Natural killer cell (primary cell): ENCODE data around the gene RPUSD4. TPM values are rescaled to one million over a fixed set of nuclear protein-coding genes. Genes with fewer than 3 reads are reported as not detected.

Experiments
- ATAC-seq, 3 donors: fragments of 150-1000 bp in 2 of 3; fragments of 200-7000 bp in 1 of 3; cut with Tn5 transposase; 1 replicate in 1 of 3; 2 replicates in 2 of 3; pipeline ENCODE4 v1.10.0; 2021; ENCODE audit warnings: mild to moderate bottlenecking in 2 of 3, moderate library complexity in 2 of 3
- DNase-seq, 2 donors: peaks; one replicate each; pipeline versions ENCODE4 v3.0.0 to v3.0.0-alpha.2; 2013 to 2021; ENCODE audit warnings: mixed read lengths in 1 of 2
- H3K27ac ChIP-seq: one replicate; pipeline ENCODE4 v1.5.1; 2013; ENCODE audit warnings: mild to moderate bottlenecking, low read length
- H3K27me3 ChIP-seq: one replicate; pipeline ENCODE4 v1.6.1; 2013; ENCODE audit warnings: low read length; ENCODE audit not compliant: control insufficient read depth, insufficient read depth
- H3K36me3 ChIP-seq: one replicate; pipeline ENCODE4 v1.6.1; 2013; ENCODE audit warnings: low read length; ENCODE audit not compliant: control insufficient read depth, insufficient read depth
- H3K4me1 ChIP-seq: one replicate; pipeline ENCODE4 v1.6.1; 2013; ENCODE audit warnings: low read length; ENCODE audit not compliant: control insufficient read depth, insufficient read depth
- H3K4me3 ChIP-seq: one replicate; pipeline ENCODE4 v1.5.1; 2013; ENCODE audit warnings: low read length
- H3K9me3 ChIP-seq: one replicate; pipeline ENCODE4 v1.6.1; 2013; ENCODE audit warnings: low read length; ENCODE audit not compliant: control insufficient read depth, insufficient read depth
- H3K27ac Mint-ChIP-seq, 2 donors: one replicate each; pipeline ENCODE4 v1.8.0; 2022; ENCODE audit warnings: mild to moderate bottlenecking in 2 of 2, mixed read lengths in 2 of 2, moderate library complexity in 1 of 2
- H3K27me3 Mint-ChIP-seq, 2 donors: one replicate each; pipeline ENCODE4 v1.8.0; 2022; ENCODE audit warnings: low read depth in 2 of 2, mixed read lengths in 2 of 2
- H3K36me3 Mint-ChIP-seq: one replicate; pipeline ENCODE4 v1.8.0; 2022; ENCODE audit warnings: mixed read lengths
- H3K4me1 Mint-ChIP-seq, 2 donors: one replicate each; pipeline ENCODE4 v1.8.0; 2022; ENCODE audit warnings: mixed read lengths in 2 of 2
- H3K4me3 Mint-ChIP-seq: one replicate; pipeline ENCODE4 v1.8.0; 2022; ENCODE audit warnings: mild to moderate bottlenecking, moderate library complexity, mixed read lengths
- H3K9me3 Mint-ChIP-seq, 2 donors: one replicate each; pipeline ENCODE4 v1.8.0; 2022; ENCODE audit warnings: mixed read lengths in 2 of 2
- CTCF ChIP-seq: fragments of 200-600 bp; IDR thresholded peaks from one replicate; pipeline ENCODE4 v1.8.0; 2022; ENCODE audit warnings: antibody characterized with exemption
- WGBS: methylation state at CpG from one replicate; pipeline ENCODE4 v1.1.7; 2013; ENCODE audit warnings: missing lambda C conversion rate; ENCODE audit not compliant: insufficient coverage; 5-methylcytosine and 5-hydroxymethylcytosine counted together
- intact Hi-C: fragments of 100-400 bp; cut with micrococcal nuclease; formaldehyde crosslinking; loops from one replicate; pipeline ENCODE4 v1.14.2; 2022
- total RNA-seq, 4 donors: library from RNA; stranded (reverse); fragments of 120-200 nt in 1 of 4; gene quantifications; one replicate each; pipeline versions ENCODE4 v1.2.3 to v1.2.4, GENCODE V29; 2013 to 2022

Gene RPUSD4
- total RNA-seq, 3 donors from 2014 or later (not counting 1 experiment from before 2014, with no cell fraction given): 27.1 to 41.7 (median 38.9) TPM

DNA sequence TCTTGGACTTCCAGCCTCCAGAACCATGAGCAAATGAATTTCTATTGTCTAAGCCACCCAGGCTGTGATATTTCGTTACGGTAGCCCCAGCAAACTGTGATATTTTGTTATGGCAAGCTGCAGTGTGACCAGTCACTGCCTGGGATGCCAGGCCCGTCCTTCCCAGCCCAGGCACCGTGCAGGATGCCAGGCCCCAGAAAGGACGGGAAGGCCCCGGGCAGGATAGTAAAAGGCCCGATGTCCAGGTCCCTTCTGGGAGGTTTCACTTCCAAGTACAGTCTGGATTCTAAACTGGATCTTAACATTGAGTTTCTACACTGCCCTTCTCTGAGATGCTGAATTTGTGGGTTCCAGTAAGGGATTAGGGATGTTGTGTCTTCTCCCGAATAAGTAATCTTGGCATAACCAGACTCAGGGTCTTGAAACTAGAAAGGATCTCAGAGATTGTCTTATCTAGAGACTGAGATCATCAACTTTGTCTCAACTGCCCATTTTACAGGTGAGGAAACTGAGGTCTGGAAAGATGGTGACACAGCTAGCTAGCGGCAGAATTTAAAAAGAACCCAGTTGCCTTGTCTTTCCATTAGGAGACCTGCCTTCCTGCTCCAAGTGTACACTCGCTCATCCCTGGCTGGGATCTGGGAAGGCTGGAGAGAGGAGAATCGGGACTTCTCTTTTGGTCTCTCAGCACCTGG, 19.9 kb downstream of the RPUSD4 start:
- peaks cover 20% of the 10 kb centered on the region for H3K36me3 ChIP-seq
- intact Hi-C loops: no loop called here
- H3K27me3 Mint-ChIP-seq: no peaks in the 10 kb centered on the region
- 94% methylated on average over 11 of the region's 11 CpGs for WGBS
- H3K27ac ChIP-seq: no peak overlapping the region
- no peak for DNase-seq
- H3K4me3 Mint-ChIP-seq: no peak overlapping the region
- H3K27me3 ChIP-seq: no peaks in the 10 kb centered on the region
- ATAC-seq: no peak
- no peak overlapping the region for H3K27ac Mint-ChIP-seq
- no peaks in the 10 kb centered on the region for H3K9me3 Mint-ChIP-seq
- no peak for TF ChIP-seq CTCF
- H3K9me3 ChIP-seq: no peaks in the 10 kb centered on the region
- H3K36me3 Mint-ChIP-seq: peaks cover 16% of the 10 kb centered on the region
- H3K4me1 Mint-ChIP-seq: peaks cover 0 to 5% of the 10 kb centered on the region in 2 donors
- H3K4me1 ChIP-seq: no peaks in the 10 kb centered on the region
- H3K4me3 ChIP-seq: no peak overlapping the region

DNA sequence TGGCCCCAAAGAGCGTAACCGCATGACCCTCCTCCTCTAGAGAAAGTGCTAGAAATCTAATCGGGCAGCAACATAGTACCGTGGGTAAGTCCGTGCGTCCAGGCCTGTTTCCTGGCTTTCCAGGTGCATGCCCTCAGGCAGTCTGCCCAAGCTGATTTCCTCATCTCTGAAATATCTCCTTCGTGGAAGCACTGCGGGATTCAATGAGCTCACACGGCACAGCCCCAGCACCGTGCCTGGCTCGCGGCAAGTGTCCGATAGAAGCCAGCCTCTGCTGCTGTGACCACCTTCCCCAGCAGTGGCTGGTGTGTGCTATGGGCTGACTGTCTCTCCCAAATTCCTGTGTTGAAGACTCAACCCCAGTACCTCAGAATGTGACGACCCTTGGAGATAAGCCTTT, 20.7 kb downstream of the RPUSD4 start:
- H3K27me3 Mint-ChIP-seq: no peaks in the 10 kb centered on the region
- Histone ChIP-seq H3K27ac (no peak overlapping the region), H3K36me3 (peaks cover 16% of the 10 kb centered on the region), H3K27me3 (no peaks in the 10 kb centered on the region), H3K4me3 (no peak overlapping the region), H3K4me1 (no peaks in the 10 kb centered on the region), H3K9me3 (no peaks in the 10 kb centered on the region)
- peaks cover 0 to 5% of the 10 kb centered on the region in 2 donors for H3K4me1 Mint-ChIP-seq
- WGBS: 93% methylated on average over 14 of the region's 14 CpGs
- DNase-seq: no peak
- no peak for TF ChIP-seq CTCF
- no peak overlapping the region for H3K27ac Mint-ChIP-seq
- no peak overlapping the region for H3K4me3 Mint-ChIP-seq
- no peaks in the 10 kb centered on the region for H3K9me3 Mint-ChIP-seq
- no peak for ATAC-seq
- peaks cover 10% of the 10 kb centered on the region for H3K36me3 Mint-ChIP-seq
- intact Hi-C loops: no loop called here

- H3K27me3 Mint-ChIP-seq: no peaks in the 10 kb centered on the region
- no peak overlapping the region for H3K27ac Mint-ChIP-seq
- intact Hi-C loops: no loop called here
- no peak for ATAC-seq
- no peaks in the 10 kb centered on the region for H3K27me3 ChIP-seq
- peaks cover 15% of the 10 kb centered on the region for H3K36me3 ChIP-seq
- no peaks in the 10 kb centered on the region for H3K36me3 Mint-ChIP-seq
- H3K9me3 ChIP-seq: no peaks in the 10 kb centered on the region
- no peak for TF ChIP-seq CTCF
- no peak overlapping the region for H3K4me3 Mint-ChIP-seq
- H3K4me1 Mint-ChIP-seq: peaks cover 0 to 5% of the 10 kb centered on the region in 2 donors
- no peak overlapping the region for H3K27ac ChIP-seq
- no peaks in the 10 kb centered on the region for H3K9me3 Mint-ChIP-seq
- DNase-seq: no peak
- 89% methylated on average over 22 of the region's 22 CpGs for WGBS
- H3K4me1 ChIP-seq: no peaks in the 10 kb centered on the region
- no peak overlapping the region for H3K4me3 ChIP-seq
Observed at GRCh38 chr11:126189109-126189929, 22.1 kb downstream of the RPUSD4 start.
